Measurements from ENCODE around the gene KCNJ16. TPM values are rescaled to one million over a fixed set of nuclear protein-coding genes. Genes with fewer than 3 reads are reported as not detected.

KCNJ16 gene
- total RNA-seq (2022; extraction: Qiagen RNA extraction) = 0.15 to 0.56 TPM (median 0.24 TPM) in 5 replicates

GRCh38 chr17:70074956-70075355 is at the start of gene KCNJ16:
Gene KCNJ16 (plus strand): TSS chr17:70075225. CDS start chr17:70132088, 56,863 bp downstream.

GRCh38 chr17:70168977-70169708 is 94.1 kb downstream of the KCNJ16 start, which contains the start of gene KCNJ2:
Gene KCNJ2 (plus strand): TSS chr17:70169532. CDS start chr17:70175040, 5,508 bp downstream.

Other genes starting within 250 kb of the KCNJ16 start
- gene KCNJ2, start 94.3 kb downstream of the KCNJ16 start, total RNA-seq (2022; extraction: Qiagen RNA extraction) = 0.05 to 0.09 TPM (median 0.06 TPM) in 5 replicates

Measured in A549 treated with Hydrocortisone at 1 μM for 4 hours (cell line).